Upper lobe of left lung (tissue), 4 donors: ENCODE results near the gene TRAF2.

Experiments used
- POLR2A ChIP-seq, 4 donors: fragments of 450-650 bp; IDR thresholded peaks; one replicate each; pipeline ENCODE4 v1.5.1; 2016 to 2017; ENCODE audit warnings: antibody characterized with exemption in 4 of 4, mild to moderate bottlenecking in 2 of 4
- TF ChIP-seq, protein P1 (sequence below), 6 experiments: fragments of 450-650 bp in 4 of 6; fragments of 200-600 bp in 2 of 6; sonication (generic) in 2 of 6; IDR thresholded peaks; one replicate each; pipeline ENCODE4 v1.5.1; 2016 to 2019; ENCODE audit warnings: antibody characterized with exemption in 6 of 6

GRCh38 chr9:136907011-136907914 is 20.9 kb downstream of the TRAF2 start:
- TF ChIP-seq POLR2A (IDR thresholded peaks at IDR 0.05): no peak
- TF ChIP-seq, protein P1, sequence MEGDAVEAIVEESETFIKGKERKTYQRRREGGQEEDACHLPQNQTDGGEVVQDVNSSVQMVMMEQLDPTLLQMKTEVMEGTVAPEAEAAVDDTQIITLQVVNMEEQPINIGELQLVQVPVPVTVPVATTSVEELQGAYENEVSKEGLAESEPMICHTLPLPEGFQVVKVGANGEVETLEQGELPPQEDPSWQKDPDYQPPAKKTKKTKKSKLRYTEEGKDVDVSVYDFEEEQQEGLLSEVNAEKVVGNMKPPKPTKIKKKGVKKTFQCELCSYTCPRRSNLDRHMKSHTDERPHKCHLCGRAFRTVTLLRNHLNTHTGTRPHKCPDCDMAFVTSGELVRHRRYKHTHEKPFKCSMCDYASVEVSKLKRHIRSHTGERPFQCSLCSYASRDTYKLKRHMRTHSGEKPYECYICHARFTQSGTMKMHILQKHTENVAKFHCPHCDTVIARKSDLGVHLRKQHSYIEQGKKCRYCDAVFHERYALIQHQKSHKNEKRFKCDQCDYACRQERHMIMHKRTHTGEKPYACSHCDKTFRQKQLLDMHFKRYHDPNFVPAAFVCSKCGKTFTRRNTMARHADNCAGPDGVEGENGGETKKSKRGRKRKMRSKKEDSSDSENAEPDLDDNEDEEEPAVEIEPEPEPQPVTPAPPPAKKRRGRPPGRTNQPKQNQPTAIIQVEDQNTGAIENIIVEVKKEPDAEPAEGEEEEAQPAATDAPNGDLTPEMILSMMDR (IDR thresholded peaks at IDR 0.05): no peak
